Spleen (tissue), 11 donors: Measurements from ENCODE around the gene CEBPZOS. TPM values are rescaled to one million over a fixed set of nuclear protein-coding genes. Genes with fewer than 3 reads are reported as not detected.

Experiments
- DNase-seq: peaks from one replicate; pipeline ENCODE4 v3.0.0-alpha.2; 2020
- H3K27ac ChIP-seq, 8 donors: fragments of 200-600 bp; sonication (generic) in 7 of 8; 1 replicate in 4 of 8; 2 replicates in 4 of 8; pipeline versions ENCODE4 v1.5.0 to v1.8.0; 2016 to 2021; ENCODE audit warnings: inconsistent platforms in 4 of 8, mild to moderate bottlenecking in 4 of 8, moderate library complexity in 1 of 8
- H3K27me3 ChIP-seq, 7 donors: fragments of 200-600 bp; sonication (generic) in 6 of 7; replicated peaks in 1 of 7; 1 replicate in 4 of 7; 2 replicates in 3 of 7; pipeline versions ENCODE4 v1.5.0 to v1.8.0; 2016 to 2021; ENCODE audit warnings: inconsistent platforms in 3 of 7, mild to moderate bottlenecking in 1 of 7
- H3K36me3 ChIP-seq, 6 donors: fragments of 200-600 bp; sonication (generic) in 5 of 6; 1 replicate in 4 of 6; 2 replicates in 2 of 6; pipeline versions ENCODE4 v1.5.0 to v1.8.0; 2016 to 2021; ENCODE audit warnings: inconsistent platforms in 2 of 6
- H3K4me1 ChIP-seq, 6 donors: fragments of 200-600 bp; sonication (generic) in 5 of 6; 1 replicate in 3 of 6; 2 replicates in 3 of 6; pipeline versions ENCODE4 v1.5.0 to v1.8.0; 2016 to 2021; ENCODE audit warnings: inconsistent platforms in 3 of 6
- H3K4me3 ChIP-seq, 8 donors: fragments of 200-600 bp; sonication (generic) in 7 of 8; 1 replicate in 4 of 8; 2 replicates in 4 of 8; pipeline versions ENCODE4 v1.5.0 to v1.8.0; 2016 to 2021; ENCODE audit warnings: inconsistent platforms in 4 of 8, mild to moderate bottlenecking in 4 of 8, moderate library complexity in 2 of 8
- H3K9me3 ChIP-seq, 8 donors: fragments of 200-600 bp; sonication (generic) in 7 of 8; 1 replicate in 4 of 8; 2 replicates in 4 of 8; pipeline versions ENCODE4 v1.5.0 to v1.8.0; 2016 to 2021; ENCODE audit warnings: inconsistent platforms in 4 of 8
- CTCF ChIP-seq, 11 experiments: fragments of 200-600 bp in 7 of 11; fragments of 450-650 bp in 4 of 11; sonication (generic) in 4 of 11; IDR thresholded peaks in 8 of 11; conservative IDR thresholded peaks in 3 of 11; 1 replicate in 7 of 11; 2 replicates in 4 of 11; pipeline versions ENCODE4 v1.4.0 to v1.8.0; 2016 to 2021; ENCODE audit warnings: antibody characterized with exemption in 11 of 11, inconsistent platforms in 4 of 11, mild to moderate bottlenecking in 1 of 11
- POLR2A ChIP-seq, 3 donors: fragments of 450-650 bp; IDR thresholded peaks; one replicate each; pipeline ENCODE4 v1.5.1; 2017; ENCODE audit warnings: antibody characterized with exemption in 3 of 3, mild to moderate bottlenecking in 1 of 3
- POLR2AphosphoS5 ChIP-seq, 3 donors: sonication (generic); formaldehyde crosslinking; IDR thresholded peaks; one replicate each; pipeline ENCODE4 v1.5.1; 2017; ENCODE audit warnings: antibody characterized with exemption in 3 of 3
- WGBS, 5 donors: extraction: QIAGEN DNeasy Blood & Tissue Kit in 3 of 5; methylation state at CpG; one replicate each; pipeline versions ENCODE4 v1.1.5 to v1.1.7; 2013 to 2018; 5-methylcytosine and 5-hydroxymethylcytosine counted together
- intact Hi-C: fragments of 100-400 bp; cut with DNase I; formaldehyde crosslinking; loops from one replicate; pipeline ENCODE4 v1.15.0; 2023; ENCODE audit warnings: low total_unique reads
- polyA plus RNA-seq, 3 donors: library from polyadenylated mRNA; stranded (reverse); fragments of 200-250 nt; gene quantifications; one replicate each; pipeline ENCODE4 v1.2.1, GENCODE V29; 2013
- total RNA-seq, 7 donors: library from RNA; depleted of rRNA in 3 of 7; stranded (reverse); fragments of >200 nt in 3 of 7; fragmentation: NEBNext Ultra II Directional in 4 of 7; extraction: Animal tissue kit (Norgen Biotek cat#: 25700) in 4 of 7; gene quantifications; one replicate each; pipeline versions ENCODE4 v1.1.0 to v1.2.1, GENCODE V29; 2016 to 2021
- donor health status: healthy with polysubstance abuse.
- donor health status: DM: no; HTN: no; CAD: no; lungs with moderate emphysema.
- donor health status: DM: no; HTN: no; CAD: no.
- donor health status: Bipolar disorder and iron deficiency.
- donor health status: healthy.
- donor health status: DM: no; HTN: no; CAD: no.
- donor health status: DM: yes; HTN: yes; CAD: no.

CEBPZOS gene
- total and polyA plus RNA-seq, 10 donors: 18.6 to 39.8 (median 27.8) TPM

GRCh38 chr2:37246205-37246604 lies 49.9 kb downstream of the CEBPZOS start:
- intact Hi-C loops: no loop called here
- DNase-seq: no peak
- Histone ChIP-seq H3K4me1 (no peaks in the 10 kb centered on the region), H3K27me3 (no peaks in the 10 kb centered on the region), H3K36me3 (peaks cover 0 to 100% (median 64%) of the 10 kb centered on the region in 6 donors), H3K9me3 (no peaks in the 10 kb centered on the region), H3K4me3 (no peak overlapping the region), H3K27ac (no peak overlapping the region)
- TF ChIP-seq CTCF (IDR thresholded peaks at IDR 0.05 in 8 of 11, conservative IDR thresholded peaks at IDR 0.05 in 3 of 11) (no peak), POLR2A (IDR thresholded peaks at IDR 0.05) (no peak), POLR2AphosphoS5 (IDR thresholded peaks at IDR 0.05) (no peak)

- 89 to 94% (median 92%) methylated on average over 5 of the region's 5 CpGs for WGBS, 5 donors
- intact Hi-C loops: no loop called here
- no peaks in the 10 kb centered on the region for H3K9me3 ChIP-seq
- no peak for DNase-seq
- TF ChIP-seq CTCF (IDR thresholded peaks at IDR 0.05 in 8 of 11, conservative IDR thresholded peaks at IDR 0.05 in 3 of 11): no peak
- TF ChIP-seq POLR2AphosphoS5 (IDR thresholded peaks at IDR 0.05): no peak
- TF ChIP-seq POLR2A (IDR thresholded peaks at IDR 0.05): no peak
- no peak overlapping the region for H3K4me3 ChIP-seq
- H3K4me1 ChIP-seq: no peaks in the 10 kb centered on the region
- H3K27ac ChIP-seq: no peak overlapping the region
- no peaks in the 10 kb centered on the region for H3K27me3 ChIP-seq
- H3K36me3 ChIP-seq: peaks cover 0 to 100% (median 74%) of the 10 kb centered on the region in 6 donors
Observed at GRCh38 chr2:37250869-37251740, 54.8 kb downstream of the CEBPZOS start.

Other genes starting within 250 kb of the CEBPZOS start
- 10 to 100 TPM; 24.9 to 33.3 (median 29.5) TPM for gene STRN, start 230.0 kb upstream of the CEBPZOS start, total RNA-seq
- gene STRN, start 230.0 kb upstream of the CEBPZOS start, polyA plus RNA-seq: 1 to 10 TPM; 2.2 to 4.3 (median 2.9) TPM
- 10 to 100 TPM; 30.0 to 58.2 (median 37.5) TPM for gene HEATR5B, start 112.1 kb upstream of the CEBPZOS start, total RNA-seq
- gene HEATR5B, start 112.1 kb upstream of the CEBPZOS start, polyA plus RNA-seq: 10 to 100 TPM in 1 of 3 donors, 1 to 10 TPM in 2; 5.5 to 10.2 (median 9.1) TPM
- 10 to 100 TPM; 10.0 to 17.2 (median 12.2) TPM for gene GPATCH11, start 112.0 kb upstream of the CEBPZOS start, total RNA-seq
- gene GPATCH11, start 112.0 kb upstream of the CEBPZOS start, polyA plus RNA-seq: 10 to 100 TPM in 1 of 3 donors, 1 to 10 TPM in 2; 4.9 to 13.0 (median 8.8) TPM
- 10 to 100 TPM; 30.6 to 48.2 (median 38.2) TPM for gene EIF2AK2, start 39.5 kb upstream of the CEBPZOS start, total RNA-seq
- gene EIF2AK2, start 39.5 kb upstream of the CEBPZOS start, polyA plus RNA-seq: 1 to 10 TPM; 4.0 to 8.0 (median 4.5) TPM
- not detected for gene SULT6B1, start 7.8 kb upstream of the CEBPZOS start, total RNA-seq
- not detected for gene SULT6B1, start 7.8 kb upstream of the CEBPZOS start, polyA plus RNA-seq
- gene CEBPZ, start 35.1 kb downstream of the CEBPZOS start, total RNA-seq: 10 to 100 TPM; 34.8 to 54.0 (median 43.9) TPM
- gene CEBPZ, start 35.1 kb downstream of the CEBPZOS start, polyA plus RNA-seq: 10 to 100 TPM; 50.4 to 54.8 (median 54.2) TPM
- gene NDUFAF7, start 35.2 kb downstream of the CEBPZOS start, total RNA-seq: 10 to 100 TPM; 14.3 to 27.2 (median 23.0) TPM
- 10 to 100 TPM; 11.4 to 19.4 (median 11.6) TPM for gene NDUFAF7, start 35.2 kb downstream of the CEBPZOS start, polyA plus RNA-seq
- gene PRKD3, start 128.3 kb downstream of the CEBPZOS start, total RNA-seq: 10 to 100 TPM; 50.9 to 78.4 (median 76.2) TPM
- 10 to 100 TPM; 12.2 to 21.0 (median 13.3) TPM for gene PRKD3, start 128.3 kb downstream of the CEBPZOS start, polyA plus RNA-seq
- gene QPCT, start 148.1 kb downstream of the CEBPZOS start, total RNA-seq: 10 to 100 TPM; 11.5 to 46.0 (median 24.4) TPM
- gene QPCT, start 148.1 kb downstream of the CEBPZOS start, polyA plus RNA-seq: 1 to 10 TPM; 4.2 to 9.4 (median 4.4) TPM